IMR-90 (cell line): ENCODE results near the gene NMT1. TPM values are rescaled to one million over a fixed set of nuclear protein-coding genes. Genes with fewer than 3 reads are reported as not detected.
A peak's percentile ranks its signal among the peaks of the same experiment; 100 is the strongest.

Source experiments
- ATAC-seq: fragments of 200-7000 bp; cut with Tn5 transposase; 2 replicates; pipeline ENCODE4 v1.9.1; 2020; ENCODE audit warnings: low read depth, mild to moderate bottlenecking, moderate library complexity
- BruUV-seq: library from RNA; stranded (reverse); fragments of 400-500 nt; replicated peaks from 2 replicates; lab custom pipeline; 2021; lab: Mats Ljungman, UMichigan
- CTCF ChIA-PET: fragments of 300-600 bp; formaldehyde crosslinking; extraction: SDS; loops from one replicate; lab custom pipeline; 2021; ENCODE audit warnings: antibody characterized with exemption; lab: Yijun Ruan, JAX
- POLR2A ChIA-PET: fragments of 300-600 bp; sonication (Branson Sonifier 250); formaldehyde crosslinking; loops from one replicate; lab custom pipeline; 2022; ENCODE audit warnings: antibody characterized with exemption; ENCODE audit not compliant: unreplicated experiment; lab: Charles Lee
- DNase-seq: peaks from one replicate; pipeline ENCODE4 v3.0.0; 2013
- H2AFZ ChIP-seq: replicated peaks from 2 replicates; pipeline ENCODE3; 2013; ENCODE audit warnings: low read length, mild to moderate bottlenecking; ENCODE audit not compliant: poor library complexity
- H2AK5ac ChIP-seq: 2 replicates; pipeline ENCODE4 v1.6.1; 2013; ENCODE audit warnings: low read depth, low read length, inconsistent platforms
- H2AK9ac ChIP-seq: replicated peaks from 2 replicates; pipeline ENCODE3; 2013; ENCODE audit warnings: mild to moderate bottlenecking, low read depth, low read length, moderate library complexity; ENCODE audit not compliant: poor library complexity
- H2BK120ac ChIP-seq: 2 replicates; pipeline ENCODE4 v1.6.1; 2013; ENCODE audit warnings: low read depth, low read length, inconsistent platforms
- H2BK15ac ChIP-seq: 3 replicates; pipeline ENCODE4 v1.6.1; 2013; ENCODE audit warnings: low read depth, low read length, inconsistent platforms
- H2BK20ac ChIP-seq: 2 replicates; pipeline ENCODE4 v1.6.1; 2013; ENCODE audit warnings: low read depth, mild to moderate bottlenecking, inconsistent platforms, low read length, moderate library complexity
- H2BK5ac ChIP-seq: 2 replicates; pipeline ENCODE4 v1.6.1; 2013; ENCODE audit warnings: mild to moderate bottlenecking, low read depth, low read length, inconsistent platforms; ENCODE audit not compliant: poor library complexity, severe bottlenecking
- H3K14ac ChIP-seq: replicated peaks from 2 replicates; pipeline ENCODE4 v1.6.1; 2013; ENCODE audit warnings: low read depth, low read length, inconsistent platforms
- H3K18ac ChIP-seq: 2 replicates; pipeline ENCODE4 v1.6.1; 2013; ENCODE audit warnings: low read depth, low read length, control low read depth
- H3K23ac ChIP-seq: 2 replicates; pipeline ENCODE4 v1.6.1; 2013; ENCODE audit warnings: low read depth, low read length, inconsistent platforms
- H3K27ac ChIP-seq: 2 replicates; pipeline ENCODE4 v1.5.1; 2013; ENCODE audit warnings: mild to moderate bottlenecking, control low read depth, low read length; ENCODE audit not compliant: insufficient read depth
- H3K27me3 ChIP-seq: 2 replicates; pipeline ENCODE4 v1.6.1; 2013; ENCODE audit warnings: low read length; ENCODE audit not compliant: control insufficient read depth, insufficient read depth
- H3K36me3 ChIP-seq: 2 replicates; pipeline ENCODE4 v1.6.1; 2013; ENCODE audit warnings: low read length, mixed read lengths; ENCODE audit not compliant: control insufficient read depth, insufficient read depth
- H3K4ac ChIP-seq: 2 replicates; pipeline ENCODE4 v1.6.1; 2013; ENCODE audit warnings: low read depth, low read length, inconsistent platforms
- H3K4me1 ChIP-seq: 2 replicates; pipeline ENCODE4 v1.6.1; 2013; ENCODE audit warnings: low read length, mixed read lengths; ENCODE audit not compliant: control insufficient read depth, insufficient read depth
- H3K4me2 ChIP-seq: 2 replicates; pipeline ENCODE4 v1.6.1; 2013; ENCODE audit warnings: low read depth, mild to moderate bottlenecking, control low read depth, low read length, moderate library complexity
- H3K4me3 ChIP-seq: 2 replicates; pipeline ENCODE4 v1.5.1; 2013; ENCODE audit warnings: low read depth, mild to moderate bottlenecking, control low read depth, low read length, moderate library complexity; ENCODE audit not compliant: insufficient read depth
- H3K56ac ChIP-seq: 2 replicates; pipeline ENCODE4 v1.6.1; 2013; ENCODE audit warnings: low read length, inconsistent platforms; ENCODE audit not compliant: insufficient read depth; ENCODE audit errors: extremely low read depth
- H3K79me1 ChIP-seq, 2 experiments: 2 replicates each; pipeline ENCODE4 v1.6.1; 2013; ENCODE audit warnings: low read length in 2 of 2, inconsistent platforms in 1 of 2, low read depth in 1 of 2
- H3K9ac ChIP-seq: 2 replicates; pipeline ENCODE4 v1.6.1; 2013; ENCODE audit warnings: low read depth, low read length, control low read depth
- H3K9me1 ChIP-seq: 2 replicates; pipeline ENCODE4 v1.6.1; 2013; ENCODE audit warnings: low read length, inconsistent platforms; ENCODE audit not compliant: insufficient read depth
- H3K9me3 ChIP-seq: 2 replicates; pipeline ENCODE4 v1.6.1; 2013; ENCODE audit warnings: low read length; ENCODE audit not compliant: control insufficient read depth, insufficient read depth
- H4K20me1 ChIP-seq: 2 replicates; pipeline ENCODE4 v1.6.1; 2013; ENCODE audit warnings: low read length, inconsistent platforms; ENCODE audit not compliant: insufficient read depth
- H4K5ac ChIP-seq: 2 replicates; pipeline ENCODE4 v1.6.1; 2013; ENCODE audit warnings: mild to moderate bottlenecking, low read depth, low read length, control low read depth
- H4K8ac ChIP-seq, 2 experiments: 2 replicates each; pipeline ENCODE4 v1.6.1; 2013; ENCODE audit warnings: low read depth in 2 of 2, low read length in 2 of 2, control low read depth in 1 of 2, inconsistent platforms in 1 of 2
- H4K91ac ChIP-seq: 2 replicates; pipeline ENCODE4 v1.6.1; 2013; ENCODE audit warnings: low read depth, low read length, inconsistent platforms; ENCODE audit not compliant: insufficient read depth
- BHLHE40 ChIP-seq: fragments of 150-350 bp; IDR thresholded peaks from 2 replicates; pipeline ENCODE4 v1.6.1; 2016; ENCODE audit warnings: mild to moderate bottlenecking, low read depth, low read length
- CHD1 ChIP-seq: IDR thresholded peaks from 2 replicates; pipeline ENCODE4 v1.6.1; 2012; ENCODE audit warnings: low read depth, low read length, improper control_type of control experiment
- FOS ChIP-seq: fragments of 150-350 bp; IDR thresholded peaks from 2 replicates; pipeline ENCODE4 v1.6.1; 2016; ENCODE audit warnings: low read depth, low read length
- MAZ ChIP-seq: IDR thresholded peaks from 2 replicates; pipeline ENCODE4 v1.6.1; 2012; ENCODE audit warnings: low read depth, mild to moderate bottlenecking, low read length, improper control_type of control experiment, moderate library complexity, borderline replicate concordance
- MXI1 ChIP-seq: IDR thresholded peaks from 2 replicates; pipeline ENCODE4 v1.6.1; 2012; ENCODE audit warnings: low read depth, mild to moderate bottlenecking, low read length, moderate library complexity, borderline replicate concordance
- RFX5 ChIP-seq: IDR thresholded peaks from 2 replicates; pipeline ENCODE4 v1.8.0; 2012; ENCODE audit warnings: low read depth, mild to moderate bottlenecking, low read length, moderate library complexity
- SMC3 ChIP-seq: fragments of 150-350 bp; IDR thresholded peaks from 2 replicates; pipeline ENCODE4 v1.6.1; 2016; ENCODE audit warnings: low read depth, mild to moderate bottlenecking, antibody characterized with exemption, low read length, moderate library complexity
- WGBS, 2 experiments: methylation state at CpG; one replicate each; pipeline versions ENCODE4 v1.1.5 to v1.1.7; 2013; ENCODE audit warnings: missing lambda C conversion rate in 2 of 2; ENCODE audit not compliant: insufficient read length in 1 of 2; ENCODE audit errors: extremely low coverage in 2 of 2; 5-methylcytosine and 5-hydroxymethylcytosine counted together
- dilution Hi-C: fragments of 300-500 bp; cut with HindIII; formaldehyde crosslinking; loops from one replicate; pipeline ENCODE4 v1.14.3; 2018; ENCODE audit warnings: low sequenced_read_pairs; ENCODE audit not compliant: unreplicated experiment
- in situ Hi-C: fragments of 300-500 bp; cut with MboI; formaldehyde crosslinking; loops from 3 replicates; pipeline ENCODE4 v1.14.3; 2019; ENCODE audit warnings: low sequenced_read_pairs, inconsistent platforms, mixed read lengths
- intact Hi-C: fragments of 100-400 bp; cut with micrococcal nuclease; formaldehyde crosslinking; loops from 2 replicates; pipeline ENCODE4 v1.10.0; 2022
- polyA plus RNA-seq, 3 experiments: library from polyadenylated mRNA; depleted of rRNA; stranded (reverse); fragments of >200 nt; gene quantifications; 2 replicates each; pipeline ENCODE4 v1.2.3, GENCODE V29; 2012; ENCODE audit warnings: low replicate concordance in 1 of 3
- total RNA-seq: library from RNA; depleted of rRNA; stranded (reverse); fragments of >200 nt; gene quantifications from 2 replicates; pipeline ENCODE4 v1.2.3, GENCODE V29; 2012
- TF ChIP-seq, protein P1 (sequence below): conservative IDR thresholded peaks from 2 replicates; pipeline ENCODE4 v1.5.1; 2012; ENCODE audit warnings: mild to moderate bottlenecking, low read depth, low read length, improper control_type of control experiment
- TF ChIP-seq, protein P2 (sequence below): fragments of 150-350 bp; IDR thresholded peaks from 2 replicates; pipeline ENCODE4 v1.6.1; 2017; ENCODE audit warnings: mild to moderate bottlenecking, antibody characterized with exemption, low read length, low read depth

NMT1 gene
- total and polyA plus RNA-seq, 2 of the 4 experiments (the other 2 are of a cell fraction) = 38.0 to 60.6 TPM

DNA sequence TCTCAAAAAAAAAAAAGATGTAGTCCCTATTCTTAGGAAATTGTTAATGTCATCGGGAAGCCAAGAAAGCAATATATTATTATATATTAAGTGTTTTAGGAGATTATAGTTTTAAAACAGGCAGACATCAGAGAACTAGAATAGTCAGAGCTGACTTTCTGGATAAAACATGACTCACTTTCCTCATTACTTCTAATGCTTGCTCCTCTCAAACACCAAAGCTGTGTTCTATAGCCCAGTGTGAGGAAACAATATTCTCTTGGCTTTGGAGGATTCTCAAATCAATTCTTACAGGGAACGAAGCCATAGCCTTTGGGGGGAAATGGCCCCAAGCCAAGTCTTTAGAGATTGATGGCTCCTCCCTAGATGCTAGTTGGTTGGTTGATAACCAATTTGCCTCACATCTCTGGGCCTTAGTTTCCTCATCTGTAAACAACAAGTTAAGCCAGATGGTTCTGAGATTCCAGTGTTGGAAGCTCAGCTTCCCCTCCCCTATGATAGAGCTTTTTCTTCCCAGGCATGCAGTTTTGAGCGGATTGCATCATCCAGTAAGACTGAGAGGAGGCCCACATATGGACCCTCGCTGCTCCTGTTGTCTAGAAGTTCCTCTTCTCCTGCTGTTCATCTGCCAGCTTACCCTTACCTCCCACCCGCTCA is 12.4 kb downstream of the NMT1 start (continued):
- TF ChIP-seq, protein P1, sequence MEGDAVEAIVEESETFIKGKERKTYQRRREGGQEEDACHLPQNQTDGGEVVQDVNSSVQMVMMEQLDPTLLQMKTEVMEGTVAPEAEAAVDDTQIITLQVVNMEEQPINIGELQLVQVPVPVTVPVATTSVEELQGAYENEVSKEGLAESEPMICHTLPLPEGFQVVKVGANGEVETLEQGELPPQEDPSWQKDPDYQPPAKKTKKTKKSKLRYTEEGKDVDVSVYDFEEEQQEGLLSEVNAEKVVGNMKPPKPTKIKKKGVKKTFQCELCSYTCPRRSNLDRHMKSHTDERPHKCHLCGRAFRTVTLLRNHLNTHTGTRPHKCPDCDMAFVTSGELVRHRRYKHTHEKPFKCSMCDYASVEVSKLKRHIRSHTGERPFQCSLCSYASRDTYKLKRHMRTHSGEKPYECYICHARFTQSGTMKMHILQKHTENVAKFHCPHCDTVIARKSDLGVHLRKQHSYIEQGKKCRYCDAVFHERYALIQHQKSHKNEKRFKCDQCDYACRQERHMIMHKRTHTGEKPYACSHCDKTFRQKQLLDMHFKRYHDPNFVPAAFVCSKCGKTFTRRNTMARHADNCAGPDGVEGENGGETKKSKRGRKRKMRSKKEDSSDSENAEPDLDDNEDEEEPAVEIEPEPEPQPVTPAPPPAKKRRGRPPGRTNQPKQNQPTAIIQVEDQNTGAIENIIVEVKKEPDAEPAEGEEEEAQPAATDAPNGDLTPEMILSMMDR = no peak

DNA sequence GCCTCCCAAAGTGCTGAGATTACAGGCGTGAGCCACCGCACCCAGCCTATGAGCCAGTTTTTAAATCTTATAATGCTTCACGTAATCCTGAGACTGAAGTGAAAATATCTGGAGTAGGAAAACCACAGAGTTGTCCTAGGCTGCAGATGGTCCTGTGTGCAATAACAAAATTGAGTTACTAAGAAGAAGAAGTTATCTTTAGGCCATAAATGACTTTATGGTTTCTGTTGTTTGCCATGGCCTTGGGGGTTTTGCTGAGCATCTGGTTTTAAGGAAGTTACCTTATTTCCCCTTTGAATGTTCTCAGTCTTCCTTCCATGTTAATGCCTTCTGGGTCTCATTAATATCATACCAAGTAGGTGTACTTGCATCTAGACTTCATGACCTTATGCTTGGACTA is 16.5 kb downstream of the NMT1 start:
- Histone ChIP-seq H2BK20ac (no peak overlapping the region), H3K9me3 (no peaks in the 10 kb centered on the region), H3K56ac (no peak overlapping the region), H3K9ac (no peak overlapping the region), H3K4me1 (peaks cover 25% of the 10 kb centered on the region), H3K27ac (no peak overlapping the region; the same call in 1 of the 2 replicates), H3K4ac (no peak overlapping the region), H4K5ac (no peak overlapping the region), H3K14ac (no peak overlapping the region), H2AFZ (no peak overlapping the region), H4K91ac (no peak overlapping the region), H3K18ac (no peak overlapping the region), H2AK5ac (no peak overlapping the region), H4K8ac (no peak overlapping the region), H3K79me1 (peaks cover 33 to 74% of the 10 kb centered on the region in 2 experiments), H2AK9ac (no peak overlapping the region), H3K9me1 (peaks cover 12% of the 10 kb centered on the region), H2BK5ac (peak overlapping the region; percentile 0), H4K20me1 (no peaks in the 10 kb centered on the region), H2BK120ac (no peak overlapping the region), H3K4me3 (no peak overlapping the region), H3K4me2 (no peak overlapping the region), H3K36me3 (peaks cover 33% of the 10 kb centered on the region), H3K23ac (no peak overlapping the region), H3K27me3 (no peaks in the 10 kb centered on the region), H2BK15ac (no peak overlapping the region)
- dilution Hi-C loops = no loop called here
- POLR2A ChIA-PET = no interaction called here
- WGBS, 2 experiments = no CpG with 5 or more reads among the region's 3 CpGs
- CTCF ChIA-PET = no interaction called here
- in situ Hi-C loops = no loop called here
- intact Hi-C loops = no loop called here
- BruUV-seq = no TSS peak
- no peak for DNase-seq
- no peak for ATAC-seq
- TF ChIP-seq MXI1 = no peak
- no peak for TF ChIP-seq FOS
- no peak for TF ChIP-seq CHD1
- no peak for TF ChIP-seq BHLHE40
- no peak for TF ChIP-seq SMC3
- no peak for TF ChIP-seq RFX5
- TF ChIP-seq, protein P2, sequence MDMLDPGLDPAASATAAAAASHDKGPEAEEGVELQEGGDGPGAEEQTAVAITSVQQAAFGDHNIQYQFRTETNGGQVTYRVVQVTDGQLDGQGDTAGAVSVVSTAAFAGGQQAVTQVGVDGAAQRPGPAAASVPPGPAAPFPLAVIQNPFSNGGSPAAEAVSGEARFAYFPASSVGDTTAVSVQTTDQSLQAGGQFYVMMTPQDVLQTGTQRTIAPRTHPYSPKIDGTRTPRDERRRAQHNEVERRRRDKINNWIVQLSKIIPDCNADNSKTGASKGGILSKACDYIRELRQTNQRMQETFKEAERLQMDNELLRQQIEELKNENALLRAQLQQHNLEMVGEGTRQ = no peak
- no peak for TF ChIP-seq MAZ
- TF ChIP-seq, protein P1 = no peak
